Fibroblast of pulmonary artery (primary cell): Measurements from ENCODE around the gene METTL9.
"Not testable (repeated sequence)": the region's sequence is repeated elsewhere in the genome, so short reads cannot be mapped to it uniquely, and the experiment has no call there.

Experiments
- DNase-seq: peaks from one replicate; pipeline ENCODE4 v3.0.0-alpha.2; 2010; ENCODE audit warnings: low read depth
- H3K4me3 ChIP-seq: replicated peaks from 2 replicates; pipeline ENCODE4 v1.5.1; 2011; ENCODE audit warnings: low read depth, mild to moderate bottlenecking, control low read depth, low read length, moderate library complexity
- TF ChIP-seq, protein P1 (sequence below): IDR thresholded peaks from 2 replicates; pipeline ENCODE4 v1.5.1; 2011; ENCODE audit warnings: mild to moderate bottlenecking, control low read depth, low read length, inconsistent platforms; ENCODE audit errors: missing control alignments

METTL9 gene

DNA sequence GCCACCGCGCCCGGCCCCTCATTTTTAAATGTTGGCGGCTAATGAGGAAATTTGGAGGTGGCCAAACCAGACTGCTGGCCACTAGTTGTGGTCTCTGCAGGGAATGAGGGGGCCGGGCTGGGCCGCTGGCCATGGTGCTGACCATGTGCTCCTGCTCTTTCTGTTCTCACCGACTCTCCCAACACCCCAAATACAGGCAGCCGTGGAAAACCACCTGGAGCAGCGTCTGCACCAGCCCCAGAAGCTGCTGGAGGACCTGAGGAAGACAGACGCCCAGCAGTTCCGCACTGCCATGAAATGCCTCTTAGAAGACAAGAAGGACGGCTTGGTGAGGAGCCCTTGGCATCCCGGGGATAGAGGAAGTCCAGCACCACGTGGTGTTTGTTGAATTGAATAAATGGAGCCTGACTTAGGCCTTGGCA, 85.7 kb downstream of the METTL9 start:
- peak; percentile 3 for DNase-seq
- no peak overlapping the region for H3K4me3 ChIP-seq

DNA sequence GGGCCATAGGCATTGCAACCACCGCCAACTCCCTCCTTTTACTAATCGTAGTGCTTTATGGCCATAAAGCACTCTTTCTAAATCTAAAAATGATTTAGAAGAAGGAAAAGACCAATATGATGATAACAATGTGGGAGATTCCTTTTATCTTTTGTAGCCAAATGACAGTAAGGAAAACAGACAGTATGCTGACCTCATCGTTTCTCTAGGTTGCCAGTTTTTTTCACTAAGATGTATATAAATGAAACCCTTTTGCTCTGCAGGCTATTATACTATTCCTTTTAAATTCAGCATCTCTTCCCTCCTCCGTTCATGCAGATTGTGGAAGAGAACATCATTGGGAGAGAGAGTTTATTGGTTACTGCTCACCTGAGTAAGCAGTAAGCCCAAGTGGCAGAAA, 89.7 kb downstream of the METTL9 start:
- no peak overlapping the region for H3K4me3 ChIP-seq
- TF ChIP-seq, protein P1, sequence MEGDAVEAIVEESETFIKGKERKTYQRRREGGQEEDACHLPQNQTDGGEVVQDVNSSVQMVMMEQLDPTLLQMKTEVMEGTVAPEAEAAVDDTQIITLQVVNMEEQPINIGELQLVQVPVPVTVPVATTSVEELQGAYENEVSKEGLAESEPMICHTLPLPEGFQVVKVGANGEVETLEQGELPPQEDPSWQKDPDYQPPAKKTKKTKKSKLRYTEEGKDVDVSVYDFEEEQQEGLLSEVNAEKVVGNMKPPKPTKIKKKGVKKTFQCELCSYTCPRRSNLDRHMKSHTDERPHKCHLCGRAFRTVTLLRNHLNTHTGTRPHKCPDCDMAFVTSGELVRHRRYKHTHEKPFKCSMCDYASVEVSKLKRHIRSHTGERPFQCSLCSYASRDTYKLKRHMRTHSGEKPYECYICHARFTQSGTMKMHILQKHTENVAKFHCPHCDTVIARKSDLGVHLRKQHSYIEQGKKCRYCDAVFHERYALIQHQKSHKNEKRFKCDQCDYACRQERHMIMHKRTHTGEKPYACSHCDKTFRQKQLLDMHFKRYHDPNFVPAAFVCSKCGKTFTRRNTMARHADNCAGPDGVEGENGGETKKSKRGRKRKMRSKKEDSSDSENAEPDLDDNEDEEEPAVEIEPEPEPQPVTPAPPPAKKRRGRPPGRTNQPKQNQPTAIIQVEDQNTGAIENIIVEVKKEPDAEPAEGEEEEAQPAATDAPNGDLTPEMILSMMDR = no peak
- DNase-seq = no peak

More for the DNA sequence above, 85.7 kb downstream of the METTL9 start:
- TF ChIP-seq, protein P1 = no peak

DNA sequence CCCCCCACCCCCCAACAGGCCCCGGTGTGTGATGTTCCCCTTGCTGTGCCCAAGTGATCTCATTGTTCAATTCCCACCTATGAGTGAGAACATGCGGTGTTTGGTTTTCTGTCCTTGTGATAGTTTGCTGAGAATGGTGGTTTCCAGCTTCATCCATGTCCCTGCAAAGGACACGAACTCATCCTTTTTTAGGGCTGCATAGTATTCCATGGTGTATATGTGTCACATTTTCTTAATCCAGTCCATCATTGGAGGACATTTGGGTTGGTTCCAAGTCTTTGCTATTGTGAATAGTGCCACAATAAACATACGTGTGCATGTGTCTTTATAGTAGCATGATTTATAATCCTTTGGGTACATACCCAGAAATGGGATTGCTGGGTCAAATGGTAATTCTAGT, 91.6 kb downstream of the METTL9 start:
- DNase-seq, H3K4me3 ChIP-seq: not testable (repeated sequence)

DNA sequence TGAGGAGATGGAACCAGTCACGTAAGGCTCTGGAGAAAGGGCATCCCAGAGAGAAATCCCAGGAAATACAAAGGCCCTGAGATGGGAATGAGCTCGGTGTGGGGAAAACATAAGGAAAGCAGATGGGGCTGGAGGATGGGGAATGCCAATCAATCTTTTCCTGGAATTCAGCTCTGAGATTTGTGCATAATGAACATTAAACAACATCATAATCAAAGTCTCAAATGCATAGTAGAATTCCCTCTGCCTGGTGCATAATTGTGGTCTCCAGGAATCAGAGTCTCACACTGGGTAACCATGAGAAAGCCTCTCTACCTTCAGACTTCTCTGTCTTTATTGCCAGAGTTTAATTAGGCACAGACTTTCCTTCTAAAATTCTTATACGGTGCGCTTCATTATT, 95.2 kb downstream of the METTL9 start:
- TF ChIP-seq, protein P1 = no peak
- DNase-seq = no peak
- no peak overlapping the region for H3K4me3 ChIP-seq

DNA sequence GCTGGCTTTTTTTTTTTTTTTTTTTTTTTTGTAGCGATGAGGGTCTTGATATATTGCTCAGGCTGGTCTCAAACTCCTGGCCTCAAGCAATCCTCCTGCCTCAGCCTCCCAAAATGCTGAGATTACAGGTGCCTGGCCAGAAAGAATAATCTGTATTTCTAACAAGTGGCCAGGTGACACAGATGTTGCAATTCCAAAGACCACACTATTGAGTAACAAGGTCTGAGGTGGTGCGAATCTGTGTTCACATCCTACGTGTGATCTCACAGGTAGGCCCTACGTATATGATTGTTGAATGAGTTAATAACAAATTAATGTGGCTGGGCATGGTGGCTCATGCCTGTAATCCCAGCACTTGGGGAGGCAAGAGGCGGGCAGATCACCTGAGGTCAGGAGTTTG, 97.7 kb downstream of the METTL9 start:
- TF ChIP-seq, protein P1 = no peak
- H3K4me3 ChIP-seq = no peak overlapping the region
- no peak for DNase-seq

DNA sequence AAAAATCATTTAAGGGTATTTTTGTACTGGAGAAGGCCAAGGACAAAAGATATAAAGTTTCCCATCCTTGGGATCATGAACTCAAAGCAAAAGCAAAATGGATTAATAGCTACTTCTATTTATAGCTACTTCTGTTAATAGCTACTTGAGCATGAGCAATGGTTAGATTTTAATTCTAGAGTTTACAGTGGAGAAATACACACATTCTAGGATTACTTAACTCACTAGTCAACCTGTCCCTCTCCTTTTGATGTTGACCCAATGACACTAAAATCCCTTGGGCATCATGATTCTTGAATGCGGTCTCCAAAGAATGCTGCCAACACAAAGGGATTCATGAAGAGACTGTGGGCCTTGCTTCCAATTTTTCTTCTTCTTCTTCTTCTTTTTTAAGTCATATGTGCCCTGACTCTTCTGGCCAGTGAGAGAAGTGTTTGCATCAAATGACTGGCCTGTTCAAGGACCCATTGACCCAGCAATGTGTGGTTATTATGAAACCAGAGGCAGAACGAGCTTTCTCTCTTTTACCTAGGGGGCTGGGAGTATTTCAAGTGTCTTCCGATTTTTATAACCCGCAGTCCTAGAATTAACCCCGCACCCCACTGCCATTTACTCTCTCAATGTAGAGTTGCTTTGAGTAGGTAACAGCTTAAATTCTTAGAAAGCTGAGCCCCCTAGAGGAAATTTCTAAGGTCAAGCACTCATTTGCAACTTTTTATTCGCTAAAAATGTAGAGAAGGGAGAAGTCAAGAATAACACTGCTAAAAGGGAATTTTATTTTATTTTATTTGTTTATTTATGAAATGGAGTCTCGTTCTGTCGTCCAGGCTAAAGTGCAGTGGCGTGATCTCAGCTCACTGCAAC, 99.0 kb downstream of the METTL9 start:
- TF ChIP-seq, protein P1 = no peak
- no peak for DNase-seq
- no peak overlapping the region for H3K4me3 ChIP-seq

DNA sequence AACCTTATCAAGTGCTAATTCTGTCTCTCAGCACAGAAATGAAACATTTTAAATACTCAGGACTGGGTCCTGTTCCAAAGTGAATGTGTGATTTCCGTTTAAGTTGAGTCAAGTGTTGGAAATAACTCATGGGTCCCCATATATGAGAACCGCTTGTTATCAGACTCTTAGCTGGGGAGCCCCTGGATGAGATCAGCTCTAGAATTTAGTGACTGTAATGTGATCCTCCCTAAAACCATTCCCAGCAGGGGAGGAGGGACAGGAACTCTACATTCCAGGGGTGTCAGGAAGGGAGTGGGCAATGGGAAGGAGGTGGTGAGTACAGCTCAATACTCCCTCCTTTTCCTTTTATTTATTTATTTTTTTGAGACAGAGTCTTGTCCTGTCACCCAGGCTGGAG, 101.9 kb downstream of the METTL9 start:
- TF ChIP-seq, protein P1 = no peak
- no peak overlapping the region for H3K4me3 ChIP-seq
- DNase-seq = no peak
